ENCODE data around the gene PRSS57. TPM values are rescaled to one million over a fixed set of nuclear protein-coding genes. Genes with fewer than 3 reads are reported as not detected.
A peak's percentile ranks its signal among the peaks of the same experiment; 100 is the strongest.

The PRSS57 gene
- total RNA-seq, 4 donors from 2014 or later: 0.34 TPM; not detected in 3

DNA sequence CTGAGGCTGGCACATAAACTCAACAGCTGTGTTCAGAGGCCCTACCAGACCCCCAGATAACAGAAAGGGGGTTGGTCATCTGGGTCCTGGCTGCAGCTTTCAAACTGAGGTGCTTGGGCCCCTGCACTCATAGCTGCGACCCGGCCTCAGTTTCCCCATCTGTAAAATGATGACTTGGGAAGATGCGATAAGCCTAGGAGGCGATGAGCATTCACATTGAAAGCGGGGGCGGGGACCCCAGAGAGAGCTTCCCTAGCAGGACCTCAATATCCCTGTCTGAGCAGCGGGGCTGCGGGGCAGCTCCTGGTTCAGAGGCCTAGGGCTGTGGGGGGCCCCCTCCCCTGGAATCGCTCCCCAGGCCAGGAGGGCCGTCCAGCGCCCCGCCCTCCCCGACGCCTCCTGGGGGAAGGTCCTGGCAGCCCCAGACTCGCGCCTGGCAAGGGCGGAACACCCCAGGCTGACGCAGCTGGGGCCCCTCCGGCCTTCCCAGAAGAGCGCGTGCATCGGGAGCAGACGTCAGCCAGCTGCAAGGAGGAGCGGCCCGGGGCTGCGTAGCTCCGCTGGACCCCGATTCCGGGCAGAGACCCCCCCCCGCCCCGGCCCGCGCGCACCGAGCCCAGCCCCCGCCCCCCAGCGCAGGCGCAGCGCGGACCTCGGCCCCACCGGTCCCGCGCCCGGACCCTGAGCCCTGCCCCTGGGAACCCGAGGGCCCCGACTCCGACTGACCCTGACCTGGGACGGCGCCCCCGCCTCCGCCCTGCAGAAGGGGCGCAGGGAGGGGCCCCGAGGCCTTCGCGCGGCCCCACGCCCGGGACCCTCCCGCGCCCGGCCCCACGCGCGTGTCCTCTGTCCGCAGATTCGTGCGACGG is 15.6 kb downstream of the PRSS57 start:
- DNase-seq (ENCODE audit: extremely low spot score): no peak
- WGBS: 18% methylated on average over 4 of the region's 69 CpGs
- TF ChIP-seq POLR2AphosphoS5 (IDR thresholded peaks at IDR 0.05) (peak in 1 of 2 donors; percentile 82), EP300 (IDR thresholded peaks at IDR 0.05) (peak; percentile 58), POLR2A (IDR thresholded peaks at IDR 0.05; ENCODE audit: low read depth) (no peak)
- intact Hi-C loops (cut with DNase I): no loop called here
- Histone ChIP-seq H3K9me3 (no peaks in the 10 kb centered on the region), H3K4me3 (peak overlapping the region; percentile 80 to 98 (median 82)), H3K27me3 (peaks cover 0 to 22% (median 0%) of the 10 kb centered on the region in 4 donors), H3K36me3 (peaks cover 0 to 8% (median 7%) of the 10 kb centered on the region in 4 donors), H3K27ac (replicated peaks in 1 of 4) (peak overlapping the region; percentile 95 to 99 (median 96)), H3K4me1 (peaks cover 26 to 65% (median 63%) of the 10 kb centered on the region in 4 donors)

- Histone ChIP-seq H3K27ac (replicated peaks in 1 of 4) (peak overlapping the region; percentile 95 to 99 (median 96)), H3K9me3 (no peaks in the 10 kb centered on the region), H3K4me3 (peak overlapping the region; percentile 80 to 98 (median 82)), H3K4me1 (peaks cover 26 to 71% (median 70%) of the 10 kb centered on the region in 4 donors), H3K36me3 (peaks cover 0 to 8% (median 7%) of the 10 kb centered on the region in 4 donors), H3K27me3 (peaks cover 0 to 26% (median 0%) of the 10 kb centered on the region in 4 donors)
- 79% methylated on average over 14 of the region's 16 CpGs for WGBS
- DNase-seq (ENCODE audit: extremely low spot score): no peak
- TF ChIP-seq CTCF (IDR thresholded peaks at IDR 0.05) (no peak), POLR2A (IDR thresholded peaks at IDR 0.05; ENCODE audit: low read depth) (no peak), EP300 (IDR thresholded peaks at IDR 0.05) (no peak), POLR2AphosphoS5 (IDR thresholded peaks at IDR 0.05) (no peak)
- intact Hi-C loops (cut with DNase I): no loop called here
Measured at GRCh38 chr19:678791-679388, 16.4 kb downstream of the PRSS57 start.

DNA sequence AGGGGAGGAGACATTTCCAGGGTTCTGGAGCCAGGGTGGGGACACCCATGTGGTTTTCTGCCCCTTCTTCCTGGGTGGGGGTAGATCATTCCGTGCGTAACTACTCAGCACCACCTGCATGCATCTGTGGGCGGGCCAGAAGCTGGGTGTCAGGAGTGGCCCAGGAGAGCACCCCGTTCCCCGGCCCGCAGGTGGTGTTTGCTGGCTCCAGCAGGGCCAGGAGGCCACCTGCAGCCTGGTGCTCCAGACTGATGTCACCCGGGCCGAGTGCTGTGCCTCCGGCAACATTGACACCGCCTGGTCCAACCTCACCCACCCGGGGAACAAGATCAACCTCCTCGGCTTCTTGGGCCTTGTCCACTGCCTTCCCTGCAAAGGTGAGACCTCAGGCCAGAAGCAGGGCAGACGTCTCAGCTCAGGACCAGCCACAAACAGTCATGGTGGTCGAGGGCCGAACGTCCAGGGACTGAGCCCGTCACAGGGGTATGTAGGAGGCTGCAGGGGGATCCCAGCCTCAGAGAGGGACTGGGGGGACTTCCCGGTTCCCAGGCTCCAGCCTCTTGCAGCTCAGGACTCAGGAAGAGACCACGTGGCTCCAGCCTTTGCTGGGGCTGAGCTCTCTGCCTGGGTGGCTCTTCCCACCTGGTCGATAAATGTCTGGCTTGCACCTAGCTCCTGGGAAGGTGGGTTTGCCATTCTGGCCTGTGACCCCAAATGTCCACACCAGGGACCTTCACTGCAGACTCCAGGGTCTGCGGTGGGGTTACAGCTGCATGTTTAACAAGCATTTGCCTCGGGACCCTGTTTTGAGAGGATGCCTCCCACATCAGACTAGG is 17.4 kb downstream of the PRSS57 start:
- Histone ChIP-seq H3K4me1 (peaks cover 26 to 81% (median 79%) of the 10 kb centered on the region in 4 donors), H3K9me3 (no peaks in the 10 kb centered on the region), H3K27ac (replicated peaks in 1 of 4) (peak overlapping the region; percentile 95 to 99 (median 96)), H3K4me3 (peak overlapping the region; percentile 71 to 80 (median 74)), H3K27me3 (peaks cover 0 to 26% (median 0%) of the 10 kb centered on the region in 4 donors), H3K36me3 (peaks cover 0 to 8% (median 7%) of the 10 kb centered on the region in 4 donors)
- DNase-seq (ENCODE audit: extremely low spot score): no peak
- 62% methylated on average over 12 of the region's 22 CpGs for WGBS
- TF ChIP-seq POLR2A (IDR thresholded peaks at IDR 0.05; ENCODE audit: low read depth) (no peak), EP300 (IDR thresholded peaks at IDR 0.05) (no peak), CTCF (IDR thresholded peaks at IDR 0.05) (no peak), POLR2AphosphoS5 (IDR thresholded peaks at IDR 0.05) (no peak)
- intact Hi-C loops (cut with DNase I): no loop called here

- Histone ChIP-seq H3K4me1 (peaks cover 26 to 87% (median 85%) of the 10 kb centered on the region in 4 donors), H3K9me3 (no peaks in the 10 kb centered on the region), H3K4me3 (peak overlapping the region; percentile 71 to 80 (median 74)), H3K27ac (replicated peaks in 1 of 4) (peak overlapping the region; percentile 95 to 99 (median 96)), H3K36me3 (peaks cover 0 to 8% (median 7%) of the 10 kb centered on the region in 4 donors), H3K27me3 (peaks cover 0 to 26% (median 0%) of the 10 kb centered on the region in 4 donors)
- intact Hi-C loops (cut with DNase I): no loop called here
- DNase-seq (ENCODE audit: extremely low spot score): no peak
- 13% methylated on average over 3 of the region's 15 CpGs for WGBS
- peak; percentile 87 to 88 for TF ChIP-seq POLR2AphosphoS5 (IDR thresholded peaks at IDR 0.05)
- TF ChIP-seq EP300 (IDR thresholded peaks at IDR 0.05): no peak
Measured at GRCh38 chr19:677201-677600, 18.1 kb downstream of the PRSS57 start.

- intact Hi-C loops (cut with DNase I): no loop called here
- no peak for DNase-seq (ENCODE audit: extremely low spot score)
- Histone ChIP-seq H3K27ac (replicated peaks in 1 of 4) (peak within 1 kb of the TSS; percentile 95 to 99 (median 96)), H3K4me3 (peak within 1 kb of the TSS; percentile 71 to 80 (median 74)), H3K27me3 (peaks cover 0 to 26% (median 0%) of the 10 kb centered on the region in 4 donors), H3K9me3 (no peaks in the 10 kb centered on the region), H3K4me1 (peaks cover 26 to 86% (median 85%) of the 10 kb centered on the region in 4 donors), H3K36me3 (peaks cover 0 to 4% (median 3%) of the 10 kb centered on the region in 4 donors)
- 1% methylated on average over 17 of the region's 63 CpGs for WGBS
- peak; percentile 67 to 94 for TF ChIP-seq POLR2AphosphoS5 (IDR thresholded peaks at IDR 0.05)
- TF ChIP-seq CTCF (IDR thresholded peaks at IDR 0.05): no peak
- TF ChIP-seq POLR2A (IDR thresholded peaks at IDR 0.05; ENCODE audit: low read depth): no peak
- TF ChIP-seq EP300 (IDR thresholded peaks at IDR 0.05): no peak
Measured at GRCh38 chr19:676339-677105, 18.7 kb downstream of the PRSS57 start, which contains the start of gene FSTL3. Gene FSTL3 (plus strand): TSS chr19:676392. CDS start chr19:676424, 32 bp downstream.
